SK-N-SH (cell line): ENCODE data around the gene SIRPB1. TPM values are rescaled to one million over a fixed set of nuclear protein-coding genes. Genes with fewer than 3 reads are reported as not detected.

Source experiments
- CTCF ChIA-PET: fragments of 300-600, 350-600 bp; formaldehyde crosslinking; extraction: SDS; loops from one replicate; lab custom pipeline; 2021; lab: Yijun Ruan, JAX
- POLR2A ChIA-PET: fragments of 350-600 bp; sonication (Branson Sonifier 250); formaldehyde crosslinking; extraction: SDS; loops from one replicate; lab custom pipeline; 2020; ENCODE audit warnings: antibody characterized with exemption, inconsistent platforms; lab: Yijun Ruan, JAX
- DNase-seq: peaks from one replicate; pipeline ENCODE4 v3.0.0; 2012
- H2AFZ ChIP-seq: fragments of 200-600 bp; sonication (generic); 2 replicates; pipeline ENCODE4 v1.8.1; 2016; ENCODE audit warnings: antibody characterized with exemption, mild to moderate bottlenecking, low read depth
- H3F3A ChIP-seq: fragments of 200-600 bp; sonication (generic); replicated peaks from 2 replicates; pipeline ENCODE3; 2016; ENCODE audit warnings: antibody characterized with exemption, mild to moderate bottlenecking; ENCODE audit not compliant: insufficient read depth
- H3K27ac ChIP-seq, 2 experiments: fragments of 200-500 bp in 1 of 2; fragments of 200-600 bp in 1 of 2; sonication (Bioruptor generic) in 1 of 2; sonication (generic), shearing (Covaris generic) in 1 of 2; 2 replicates each; pipeline versions ENCODE4 v1.5.1 to v1.6.1; 2014 to 2016; ENCODE audit warnings: low read depth in 2 of 2, inconsistent platforms in 1 of 2, low read length in 1 of 2, mild to moderate bottlenecking in 1 of 2, mixed read lengths in 1 of 2
- H3K27me3 ChIP-seq: fragments of 200-600 bp; sonication (generic), shearing (Covaris generic); 2 replicates; pipeline ENCODE4 v1.6.1; 2016; ENCODE audit warnings: mixed run types; ENCODE audit not compliant: insufficient read depth
- H3K36me3 ChIP-seq, 2 experiments: fragments of 200-500 bp in 1 of 2; fragments of 200-600 bp in 1 of 2; sonication (Bioruptor generic) in 1 of 2; sonication (generic) in 1 of 2; replicated peaks in 1 of 2; 2 replicates each; pipeline versions ENCODE3 to v1.5.1; 2014 to 2016; ENCODE audit warnings: low read length in 1 of 2, mild to moderate bottlenecking in 1 of 2; ENCODE audit not compliant: insufficient read depth in 2 of 2, control insufficient read depth in 1 of 2
- H3K4me1 ChIP-seq, 2 experiments: fragments of 200-500 bp in 1 of 2; fragments of 200-600 bp in 1 of 2; sonication (Bioruptor generic) in 1 of 2; sonication (generic), shearing (Covaris generic) in 1 of 2; 2 replicates each; pipeline versions ENCODE4 v1.5.1 to v1.6.1; 2014 to 2016; ENCODE audit warnings: low read depth in 1 of 2, low read length in 1 of 2, mixed run types in 1 of 2; ENCODE audit not compliant: insufficient read depth in 2 of 2, control insufficient read depth in 1 of 2
- H3K4me2 ChIP-seq: fragments of 200-600 bp; sonication (generic), shearing (Covaris generic); 2 replicates; pipeline ENCODE4 v1.6.1; 2017; ENCODE audit warnings: mixed run types
- H3K4me3 ChIP-seq, 2 experiments: fragments of 200-500 bp in 1 of 2; fragments of 200-600 bp in 1 of 2; sonication (Bioruptor generic) in 1 of 2; sonication (generic), shearing (Covaris generic) in 1 of 2; 2 replicates each; pipeline versions ENCODE4 v1.5.1 to v1.8.1; 2014 to 2016; ENCODE audit warnings: low read depth in 2 of 2, inconsistent platforms in 1 of 2, low read length in 1 of 2, mild to moderate bottlenecking in 1 of 2, mixed read lengths in 1 of 2, moderate library complexity in 1 of 2
- H3K79me2 ChIP-seq: fragments of 200-600 bp; sonication (generic); 2 replicates; pipeline ENCODE4 v1.8.1; 2017; ENCODE audit warnings: mild to moderate bottlenecking; ENCODE audit not compliant: insufficient read depth
- H3K9ac ChIP-seq: fragments of 200-600 bp; sonication (generic); 2 replicates; pipeline ENCODE4 v1.6.1; 2017; ENCODE audit warnings: mixed run types
- H3K9me2 ChIP-seq: fragments of 200-600 bp; sonication (generic); 2 replicates; pipeline ENCODE4 v1.6.1; 2017; ENCODE audit warnings: mixed run types
- H3K9me3 ChIP-seq: fragments of 200-600 bp; sonication (generic); 2 replicates; pipeline ENCODE4 v1.6.1; 2017; ENCODE audit warnings: mixed run types, mild to moderate bottlenecking, moderate library complexity
- H4K20me1 ChIP-seq: fragments of 200-600 bp; sonication (generic); 2 replicates; pipeline ENCODE4 v1.6.1; 2017; ENCODE audit warnings: mild to moderate bottlenecking, mixed run types; ENCODE audit not compliant: insufficient read depth
- CTCF ChIP-seq: fragments of 200-600 bp; sonication (generic); IDR thresholded peaks from 2 replicates; pipeline ENCODE4 v1.6.1; 2017; ENCODE audit warnings: antibody characterized with exemption, mild to moderate bottlenecking, moderate library complexity
- EP300 ChIP-seq, 2 experiments: IDR thresholded peaks; 2 replicates each; pipeline versions ENCODE4 v1.4.0 to v1.6.1; 2012; ENCODE audit warnings: borderline replicate concordance in 1 of 2, low read depth in 1 of 2, low read length in 1 of 2
- EZH2phosphoT487 ChIP-seq: fragments of 200-600 bp; sonication (generic); IDR thresholded peaks from 2 replicates; pipeline ENCODE4 v1.6.1; 2017; ENCODE audit warnings: low read depth, mixed run types, mild to moderate bottlenecking, antibody characterized with exemption, moderate library complexity, borderline replicate concordance
- FOSL2 ChIP-seq: IDR thresholded peaks from 2 replicates; pipeline ENCODE4 v1.4.0; 2012; ENCODE audit warnings: low read depth, mild to moderate bottlenecking, moderate library complexity, borderline replicate concordance
- FOXJ3 ChIP-seq: sonication (generic); formaldehyde crosslinking; IDR thresholded peaks from 2 replicates; pipeline ENCODE4 v1.5.1; 2020; ENCODE audit warnings: mild to moderate bottlenecking, missing genetic modification reagents
- FOXM1 ChIP-seq: IDR thresholded peaks from 2 replicates; pipeline ENCODE4 v1.4.0; 2012; ENCODE audit warnings: low read depth, mild to moderate bottlenecking
- GATA2 ChIP-seq: sonication (generic); formaldehyde crosslinking; IDR thresholded peaks from 2 replicates; pipeline ENCODE4 v1.5.0; 2020; ENCODE audit warnings: mild to moderate bottlenecking, missing genetic modification reagents
- IRF3 ChIP-seq: fragments of 150-350 bp; IDR thresholded peaks from 2 replicates; pipeline ENCODE4 v1.6.1; 2016; ENCODE audit warnings: mild to moderate bottlenecking, low read depth, low read length
- JUND ChIP-seq: IDR thresholded peaks from 2 replicates; pipeline ENCODE4 v1.4.0; 2012
- MAX ChIP-seq: IDR thresholded peaks from 2 replicates; pipeline ENCODE4 v1.4.0; 2012; ENCODE audit warnings: low read depth
- NFIC ChIP-seq: IDR thresholded peaks from 2 replicates; pipeline ENCODE4 v1.4.0; 2012; ENCODE audit warnings: borderline replicate concordance
- PBX3 ChIP-seq: IDR thresholded peaks from 2 replicates; pipeline ENCODE4; 2012
- POLR2AphosphoS5 ChIP-seq: IDR thresholded peaks from 2 replicates; pipeline ENCODE4 v1.6.1; 2012; ENCODE audit warnings: low read depth, low read length
- RAD21 ChIP-seq: IDR thresholded peaks from 2 replicates; pipeline ENCODE4 v1.6.1; 2012; ENCODE audit warnings: mild to moderate bottlenecking, low read length
- RCOR1 ChIP-seq: fragments of 150-350 bp; IDR thresholded peaks from 2 replicates; pipeline ENCODE4 v1.6.1; 2017; ENCODE audit warnings: antibody characterized with exemption, low read length
- REST ChIP-seq: IDR thresholded peaks from 2 replicates; pipeline ENCODE4 v1.6.1; 2012; ENCODE audit warnings: mild to moderate bottlenecking, low read depth, low read length, moderate library complexity
- SMC3 ChIP-seq: IDR thresholded peaks from 2 replicates; pipeline ENCODE4 v1.6.1; 2012; ENCODE audit warnings: low read depth, low read length, improper control_type of control experiment
- USF2 ChIP-seq: fragments of 150-350 bp; IDR thresholded peaks from 2 replicates; pipeline ENCODE4 v1.6.1; 2017; ENCODE audit warnings: antibody characterized with exemption, low read length, low read depth, borderline replicate concordance
- ZBTB33 ChIP-seq: IDR thresholded peaks from 2 replicates; pipeline ENCODE4 v1.4.0; 2012; ENCODE audit warnings: low read depth, borderline replicate concordance
- WGBS: methylation state at CpG from one replicate; pipeline ENCODE4 v1.1.6; 2017; ENCODE audit warnings: low lambda C conversion rate; 5-methylcytosine and 5-hydroxymethylcytosine counted together
- polyA plus RNA-seq, 3 experiments: library from polyadenylated mRNA; depleted of rRNA; stranded (reverse); fragments of >200 nt; gene quantifications; 2 replicates each; pipeline ENCODE4 v1.2.3, GENCODE V29; 2012

Gene SIRPB1
- polyA plus RNA-seq, 1 of the 3 experiments (the other 2 are of a cell fraction) = 0.53 TPM

GRCh38 chr20:1621316-1621715 is 1.5 kb upstream of the SIRPB1 start:
- no peak overlapping the region for H3K4me2 ChIP-seq
- ChIA-PET CTCF (interaction anchor here (0.7 kb wide), 1 partner anchor 10 kb away, joined by 3 read pairs; no protein-coding TSS in a partner anchor), POLR2A (no interaction called here)
- peaks cover 4% of the 10 kb centered on the region for H3F3A ChIP-seq
- no peaks in the 10 kb centered on the region for H3K36me3 ChIP-seq
- no peaks in the 10 kb centered on the region for H3K27me3 ChIP-seq
- peaks cover 0 to 3% of the 10 kb centered on the region in 2 experiments; a peak in 1 of 4 replicates for H3K4me1 ChIP-seq
- no peak overlapping the region for H3K9ac ChIP-seq
- no peaks in the 10 kb centered on the region for H4K20me1 ChIP-seq
- no peak for DNase-seq
- H3K27ac ChIP-seq = no peak overlapping the region
- H3K9me2 ChIP-seq = no peaks in the 10 kb centered on the region
- H3K79me2 ChIP-seq = no peaks in the 10 kb centered on the region
- no peak overlapping the region for H2AFZ ChIP-seq
- no peak for TF ChIP-seq USF2
- TF ChIP-seq GATA2 (CRISPR knock-in tag) = no peak
- TF ChIP-seq REST = no peak
- no peak for TF ChIP-seq JUND
- TF ChIP-seq POLR2AphosphoS5 = no peak
- TF ChIP-seq ZBTB33 = no peak
- TF ChIP-seq NFIC = no peak
- TF ChIP-seq FOXM1 = no peak
- no peak for TF ChIP-seq CTCF
- TF ChIP-seq SMC3 = no peak
- no peak for TF ChIP-seq IRF3
- TF ChIP-seq RAD21 = no peak
- TF ChIP-seq FOSL2 = no peak
- no peak for TF ChIP-seq EZH2phosphoT487
- no peak for TF ChIP-seq RCOR1
- TF ChIP-seq EP300 (IDR thresholded peaks at IDR 0.05; ENCODE audit: borderline replicate concordance in 1 of 2, low read depth in 1 of 2, low read length in 1 of 2) = no peak
- TF ChIP-seq MAX = no peak
- no peak for TF ChIP-seq PBX3
- TF ChIP-seq FOXJ3 (CRISPR knock-in tag) = no peak
- WGBS = 31% methylated on average over 1 of the region's 1 CpG
- H3K4me3 ChIP-seq = no peak overlapping the region
- no peaks in the 10 kb centered on the region for H3K9me3 ChIP-seq
